ENCODE measurements around the gene RTN1.

Gene RTN1

GRCh38 chr14:59619061-59619460, 251.5 kb downstream of the RTN1 start:
- DNase-seq, result no peak

- no peak for DNase-seq
These were observed 269.5 kb downstream of the RTN1 start for GRCh38 chr14:59601056-59601455.

- DNase-seq, result no peak
These were observed 270.2 kb downstream of the RTN1 start for GRCh38 chr14:59600211-59600945.

GRCh38 chr14:59595071-59595470, 275.5 kb downstream of the RTN1 start:
- no peak for DNase-seq

- no peak for DNase-seq
These were observed 278.8 kb downstream of the RTN1 start for GRCh38 chr14:59591641-59592370.

- no peak for DNase-seq
These were observed 282.5 kb downstream of the RTN1 start for GRCh38 chr14:59588101-59588500.

- no peak for DNase-seq
These were observed 284.6 kb downstream of the RTN1 start for GRCh38 chr14:59585891-59586554.

GRCh38 chr14:59583755-59584154, 286.8 kb downstream of the RTN1 start:
- DNase-seq, result no peak

- DNase-seq, result no peak
These were observed 287.6 kb downstream of the RTN1 start for GRCh38 chr14:59582845-59583509.

GRCh38 chr14:59582161-59582560, 288.4 kb downstream of the RTN1 start:
- DNase-seq, result no peak

GRCh38 chr14:59580911-59581310, 289.7 kb downstream of the RTN1 start:
- DNase-seq, result no peak

- peak; percentile 74 for DNase-seq
These were observed 294.0 kb downstream of the RTN1 start, which contains the start of gene CCDC175 for GRCh38 chr14:59576332-59577294. Gene CCDC175 (minus strand): TSS chr14:59576812. CDS start chr14:59576775, 37 bp downstream.

- no peak for DNase-seq
These were observed 300.5 kb downstream of the RTN1 start for GRCh38 chr14:59570122-59570521.

- no peak for DNase-seq
These were observed 303.9 kb downstream of the RTN1 start for GRCh38 chr14:59566725-59567124.

- no peak for DNase-seq
These were observed 304.3 kb downstream of the RTN1 start for GRCh38 chr14:59566296-59566695.

GRCh38 chr14:59565087-59565486, 305.5 kb downstream of the RTN1 start:
- no peak for DNase-seq

GRCh38 chr14:59564366-59564765, 306.2 kb downstream of the RTN1 start:
- no peak for DNase-seq

GRCh38 chr14:59547310-59547709, 323.3 kb downstream of the RTN1 start:
- DNase-seq, result no peak
